ENCODE measurements around the gene ZNF384. TPM values are rescaled to one million over a fixed set of nuclear protein-coding genes. Genes with fewer than 3 reads are reported as not detected.

The ZNF384 gene
- total RNA-seq: 10.1 and 10.3 TPM in 2 replicates

GRCh38 chr12:6688999-6689882 is at the start of gene ZNF384:
Gene ZNF384, minus strand, starts transcription at chr12:6689375. Its CDS starts 9,855 bp downstream, at chr12:6679520.

GRCh38 chr12:6723607-6724408 is 34.6 kb upstream of the ZNF384 start, which contains the start of gene COPS7A:
Gene COPS7A, plus strand, starts transcription at chr12:6724046. Its CDS starts 611 bp downstream, at chr12:6724657.

GRCh38 chr12:6700646-6701051 is 11.5 kb upstream of the ZNF384 start, which contains the start of gene PIANP:
Gene PIANP, minus strand, starts transcription at chr12:6700815. Its CDS starts 2,754 bp downstream, at chr12:6698061.

GRCh38 chr12:6662906-6663742 is 26.1 kb downstream of the ZNF384 start, which contains the start of gene ING4:
Gene ING4, minus strand, starts transcription at chr12:6663119. Its CDS starts 18 bp downstream, at chr12:6663101.

GRCh38 chr12:6647083-6647604 is 42.0 kb downstream of the ZNF384 start, which contains the start of gene ACRBP:
Gene ACRBP, minus strand, starts transcription at chr12:6647432. Its CDS starts 66 bp downstream, at chr12:6647366.

GRCh38 chr12:6635856-6636531 is 53.2 kb downstream of the ZNF384 start, which contains the start of gene LPAR5:
Gene LPAR5, minus strand, starts transcription at chr12:6635959. Its CDS starts 14,711 bp downstream, at chr12:6621248.

Other genes with a start within 250 kb of the ZNF384 start
- gene CD27, start 244.4 kb downstream of the ZNF384 start, total RNA-seq: 0.12 TPM in 1 of 2 replicates, not detected in the other
- gene TAPBPL, start 237.3 kb downstream of the ZNF384 start, total RNA-seq: 7.1 and 12.1 TPM in 2 replicates
- 3.3 and 7.4 TPM in 2 replicates for gene VAMP1, start 218.7 kb downstream of the ZNF384 start, total RNA-seq
- 87.9 and 108 TPM in 2 replicates for gene MRPL51, start 196.1 kb downstream of the ZNF384 start, total RNA-seq
- gene NCAPD2, start 195.3 kb downstream of the ZNF384 start, total RNA-seq: 59.0 and 113 TPM in 2 replicates
- 5,674 and 7,219 TPM in 2 replicates for gene GAPDH, start 154.9 kb downstream of the ZNF384 start, total RNA-seq
- 15.0 and 15.1 TPM in 2 replicates for gene IFFO1, start 133.3 kb downstream of the ZNF384 start, total RNA-seq
- gene NOP2, start 121.1 kb downstream of the ZNF384 start, total RNA-seq: 25.4 and 29.9 TPM in 2 replicates
- 259 and 264 TPM in 2 replicates for gene CHD4, start 82.0 kb downstream of the ZNF384 start, total RNA-seq
- gene LPAR5, start 53.4 kb downstream of the ZNF384 start, total RNA-seq: 0.12 TPM in 1 of 2 replicates, not detected in the other
- 0.22 and 0.25 TPM in 2 replicates for gene ACRBP, start 41.9 kb downstream of the ZNF384 start, total RNA-seq
- gene ING4, start 26.3 kb downstream of the ZNF384 start, total RNA-seq: 20.8 and 30.4 TPM in 2 replicates
- under 0.01 TPM in 1 of 2 replicates, not detected in the other for gene PIANP, start 11.4 kb upstream of the ZNF384 start, total RNA-seq
- gene COPS7A, start 34.7 kb upstream of the ZNF384 start, total RNA-seq: 76.7 and 77.9 TPM in 2 replicates
- gene MLF2, start 63.8 kb upstream of the ZNF384 start, total RNA-seq: 131 and 181 TPM in 2 replicates
- 60.1 and 63.5 TPM in 2 replicates for gene PTMS, start 77.0 kb upstream of the ZNF384 start, total RNA-seq
- gene LAG3, start 83.1 kb upstream of the ZNF384 start, total RNA-seq: under 0.01 and 0.11 TPM in 2 replicates
- gene CD4, start 100.2 kb upstream of the ZNF384 start, total RNA-seq: 0.25 TPM in 1 of 2 replicates, not detected in the other
- gene GPR162, start 132.4 kb upstream of the ZNF384 start, total RNA-seq: 5.0 and 6.0 TPM in 2 replicates
- gene P3H3, start 139.0 kb upstream of the ZNF384 start, total RNA-seq: 133 and 175 TPM in 2 replicates
- 2.9 and 3.7 TPM in 2 replicates for gene GNB3, start 151.6 kb upstream of the ZNF384 start, total RNA-seq
- gene CDCA3, start 161.9 kb upstream of the ZNF384 start, total RNA-seq: 9.0 and 35.9 TPM in 2 replicates
- 94.9 and 147 TPM in 2 replicates for gene USP5, start 162.8 kb upstream of the ZNF384 start, total RNA-seq
- 1,238 and 1,525 TPM in 2 replicates for gene TPI1, start 178.2 kb upstream of the ZNF384 start, total RNA-seq
- gene SPSB2, start 183.9 kb upstream of the ZNF384 start, total RNA-seq: 7.0 and 9.5 TPM in 2 replicates
- 8.6 and 14.4 TPM in 2 replicates for gene LRRC23, start 215.4 kb upstream of the ZNF384 start, total RNA-seq
- gene ENO2, start 225.2 kb upstream of the ZNF384 start, total RNA-seq: 29.0 and 38.4 TPM in 2 replicates
- 15.7 and 22.4 TPM in 2 replicates for gene ATN1, start 238.6 kb upstream of the ZNF384 start, total RNA-seq

Data from uterine smooth muscle cell (primary cell).